HG02759 (cell line): ENCODE measurements around the gene ZSCAN12.

Source experiments
- ATAC-seq: cut with Tn5 transposase; IDR thresholded peaks from one replicate; pipeline ENCODE4 v1.9.1; 2021; ENCODE audit warnings: mild to moderate bottlenecking, moderate library complexity; ENCODE audit not compliant: unreplicated experiment

The ZSCAN12 gene

DNA sequence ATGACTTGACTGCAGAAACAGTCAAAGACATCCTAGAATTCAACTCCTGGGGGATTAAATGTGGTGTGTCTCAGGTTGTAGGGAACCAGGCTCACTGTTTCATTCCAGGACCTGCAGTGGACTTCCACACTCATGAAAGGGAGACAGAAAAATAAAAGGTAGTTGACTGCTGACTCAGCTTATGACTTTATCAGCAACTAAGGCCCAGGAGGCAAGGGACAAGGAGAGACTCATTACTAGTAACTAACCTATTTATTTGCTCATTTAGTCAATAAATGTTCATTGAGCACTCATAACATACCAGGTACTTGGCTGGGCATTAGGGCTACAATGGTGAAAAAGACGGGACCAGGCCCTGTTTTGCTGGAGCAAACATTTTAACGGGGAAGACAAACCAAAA is 66.5 kb downstream of the ZSCAN12 start:
- ATAC-seq: no peak

DNA sequence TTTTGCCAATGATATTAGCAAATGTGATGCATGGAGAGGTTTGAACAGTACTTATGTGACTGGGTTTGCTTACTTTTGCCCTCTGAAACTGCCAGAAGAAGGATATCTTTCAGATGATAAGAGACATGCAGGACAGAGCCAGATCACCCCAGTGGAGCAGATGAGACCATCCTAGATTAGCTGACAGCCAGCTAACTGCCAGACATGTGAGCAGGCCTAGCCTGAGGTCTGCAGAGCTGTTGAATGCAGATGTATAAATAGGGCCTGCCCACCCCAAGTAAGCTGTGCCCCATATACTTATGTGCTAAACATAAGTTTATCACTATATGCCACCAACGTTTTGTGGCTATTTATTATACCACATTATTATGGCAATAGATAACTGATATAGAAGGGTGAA is 69.5 kb downstream of the ZSCAN12 start:
- no peak for ATAC-seq
